ENCODE measurements around the gene KCNE5.

The KCNE5 gene

GRCh38 chrX:109619771-109620170 is 5.2 kb downstream of the KCNE5 start:
- TF ChIP-seq, protein P1, sequence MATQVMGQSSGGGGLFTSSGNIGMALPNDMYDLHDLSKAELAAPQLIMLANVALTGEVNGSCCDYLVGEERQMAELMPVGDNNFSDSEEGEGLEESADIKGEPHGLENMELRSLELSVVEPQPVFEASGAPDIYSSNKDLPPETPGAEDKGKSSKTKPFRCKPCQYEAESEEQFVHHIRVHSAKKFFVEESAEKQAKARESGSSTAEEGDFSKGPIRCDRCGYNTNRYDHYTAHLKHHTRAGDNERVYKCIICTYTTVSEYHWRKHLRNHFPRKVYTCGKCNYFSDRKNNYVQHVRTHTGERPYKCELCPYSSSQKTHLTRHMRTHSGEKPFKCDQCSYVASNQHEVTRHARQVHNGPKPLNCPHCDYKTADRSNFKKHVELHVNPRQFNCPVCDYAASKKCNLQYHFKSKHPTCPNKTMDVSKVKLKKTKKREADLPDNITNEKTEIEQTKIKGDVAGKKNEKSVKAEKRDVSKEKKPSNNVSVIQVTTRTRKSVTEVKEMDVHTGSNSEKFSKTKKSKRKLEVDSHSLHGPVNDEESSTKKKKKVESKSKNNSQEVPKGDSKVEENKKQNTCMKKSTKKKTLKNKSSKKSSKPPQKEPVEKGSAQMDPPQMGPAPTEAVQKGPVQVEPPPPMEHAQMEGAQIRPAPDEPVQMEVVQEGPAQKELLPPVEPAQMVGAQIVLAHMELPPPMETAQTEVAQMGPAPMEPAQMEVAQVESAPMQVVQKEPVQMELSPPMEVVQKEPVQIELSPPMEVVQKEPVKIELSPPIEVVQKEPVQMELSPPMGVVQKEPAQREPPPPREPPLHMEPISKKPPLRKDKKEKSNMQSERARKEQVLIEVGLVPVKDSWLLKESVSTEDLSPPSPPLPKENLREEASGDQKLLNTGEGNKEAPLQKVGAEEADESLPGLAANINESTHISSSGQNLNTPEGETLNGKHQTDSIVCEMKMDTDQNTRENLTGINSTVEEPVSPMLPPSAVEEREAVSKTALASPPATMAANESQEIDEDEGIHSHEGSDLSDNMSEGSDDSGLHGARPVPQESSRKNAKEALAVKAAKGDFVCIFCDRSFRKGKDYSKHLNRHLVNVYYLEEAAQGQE (IDR thresholded peaks at IDR 0.05; ENCODE audit: insufficient replicate concordance, low read depth), result no peak
- TF ChIP-seq POLR2AphosphoS5 (IDR thresholded peaks at IDR 0.05; ENCODE audit: low read depth) (peak; percentile 94), CTCF (IDR thresholded peaks at IDR 0.05; ENCODE audit: insufficient read depth, low read length) (no peak), GABPA (IDR thresholded peaks at IDR 0.05; ENCODE audit: low read depth) (no peak; the same call in 1 of the 2 replicates), SPI1 (IDR thresholded peaks at IDR 0.05; ENCODE audit: borderline replicate concordance, low read depth) (peak; percentile 72; the same call in 1 of the 2 replicates)
- Histone ChIP-seq H3K4me3 (replicated peaks; ENCODE audit: insufficient read depth, low read length) (no peak overlapping the region), H3K27me3 (ENCODE audit: insufficient read depth, poor library complexity, severe bottlenecking) (no peaks in the 10 kb centered on the region), H3K27ac (replicated peaks) (peak overlapping the region; percentile 81)
- DNase-seq (ENCODE audit: low read depth in 1 of 2, low spot score in 1 of 2), result peak; percentile 28 to 95

GRCh38 chrX:109614951-109615350 is 10.0 kb downstream of the KCNE5 start:
- Histone ChIP-seq H3K4me3 (replicated peaks; ENCODE audit: insufficient read depth, low read length) (no peak overlapping the region), H3K27me3 (ENCODE audit: insufficient read depth, poor library complexity, severe bottlenecking) (no peaks in the 10 kb centered on the region), H3K27ac (replicated peaks) (no peak overlapping the region)
- TF ChIP-seq GABPA (IDR thresholded peaks at IDR 0.05; ENCODE audit: low read depth) (no peak), SPI1 (IDR thresholded peaks at IDR 0.05; ENCODE audit: borderline replicate concordance, low read depth) (no peak), POLR2AphosphoS5 (IDR thresholded peaks at IDR 0.05; ENCODE audit: low read depth) (no peak), CTCF (IDR thresholded peaks at IDR 0.05; ENCODE audit: insufficient read depth, low read length) (no peak)
- TF ChIP-seq, protein P1 (IDR thresholded peaks at IDR 0.05; ENCODE audit: insufficient replicate concordance, low read depth), result no peak
- no peak for DNase-seq (ENCODE audit: low read depth in 1 of 2, low spot score in 1 of 2)

- H3K4me3 ChIP-seq (replicated peaks; ENCODE audit: insufficient read depth, low read length), result no peak overlapping the region
- no peak overlapping the region for H3K27ac ChIP-seq (replicated peaks)
- TF ChIP-seq, protein P1 (IDR thresholded peaks at IDR 0.05; ENCODE audit: insufficient replicate concordance, low read depth), result no peak
- no peak for TF ChIP-seq CTCF (IDR thresholded peaks at IDR 0.05; ENCODE audit: insufficient read depth, low read length)
- TF ChIP-seq SPI1 (IDR thresholded peaks at IDR 0.05; ENCODE audit: borderline replicate concordance, low read depth), result no peak
- no peak for TF ChIP-seq GABPA (IDR thresholded peaks at IDR 0.05; ENCODE audit: low read depth)
- TF ChIP-seq POLR2AphosphoS5 (IDR thresholded peaks at IDR 0.05; ENCODE audit: low read depth), result no peak
- no peak for DNase-seq (ENCODE audit: low read depth in 1 of 2, low spot score in 1 of 2)
- no peaks in the 10 kb centered on the region for H3K27me3 ChIP-seq (ENCODE audit: insufficient read depth, poor library complexity, severe bottlenecking)
These were observed 23.5 kb downstream of the KCNE5 start for GRCh38 chrX:109601486-109601885.

All from HL-60 (cell line).